GM19351 (cell line): ENCODE measurements around the gene ATG4D.
A peak's percentile ranks its signal among the peaks of the same experiment; 100 is the strongest.

Source experiments
- ATAC-seq: cut with Tn5 transposase; IDR thresholded peaks from one replicate; pipeline ENCODE4 v1.9.1; 2021; ENCODE audit warnings: mild to moderate bottlenecking, moderate library complexity; ENCODE audit not compliant: unreplicated experiment

Gene ATG4D

DNA sequence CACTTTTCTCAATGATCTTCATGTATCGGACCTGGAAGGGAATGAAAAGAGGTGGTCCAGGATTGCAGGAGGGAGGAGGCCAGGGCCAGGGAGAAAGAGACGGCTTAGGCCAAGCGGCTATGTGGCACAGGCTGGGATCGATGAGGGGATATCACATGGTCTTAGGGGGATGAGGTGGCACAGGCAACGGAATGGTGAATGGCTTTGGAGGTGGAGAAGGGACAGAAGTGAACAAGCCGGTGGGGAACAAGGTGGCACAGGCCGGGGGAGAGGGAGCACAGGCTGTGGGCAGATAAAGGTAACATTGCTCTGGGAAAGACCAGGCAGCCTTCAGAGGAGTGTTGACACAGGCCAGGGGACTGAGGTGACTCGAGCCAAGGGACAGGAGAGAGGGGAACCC lies 30.8 kb downstream of the ATG4D start:
- ATAC-seq = no peak

DNA sequence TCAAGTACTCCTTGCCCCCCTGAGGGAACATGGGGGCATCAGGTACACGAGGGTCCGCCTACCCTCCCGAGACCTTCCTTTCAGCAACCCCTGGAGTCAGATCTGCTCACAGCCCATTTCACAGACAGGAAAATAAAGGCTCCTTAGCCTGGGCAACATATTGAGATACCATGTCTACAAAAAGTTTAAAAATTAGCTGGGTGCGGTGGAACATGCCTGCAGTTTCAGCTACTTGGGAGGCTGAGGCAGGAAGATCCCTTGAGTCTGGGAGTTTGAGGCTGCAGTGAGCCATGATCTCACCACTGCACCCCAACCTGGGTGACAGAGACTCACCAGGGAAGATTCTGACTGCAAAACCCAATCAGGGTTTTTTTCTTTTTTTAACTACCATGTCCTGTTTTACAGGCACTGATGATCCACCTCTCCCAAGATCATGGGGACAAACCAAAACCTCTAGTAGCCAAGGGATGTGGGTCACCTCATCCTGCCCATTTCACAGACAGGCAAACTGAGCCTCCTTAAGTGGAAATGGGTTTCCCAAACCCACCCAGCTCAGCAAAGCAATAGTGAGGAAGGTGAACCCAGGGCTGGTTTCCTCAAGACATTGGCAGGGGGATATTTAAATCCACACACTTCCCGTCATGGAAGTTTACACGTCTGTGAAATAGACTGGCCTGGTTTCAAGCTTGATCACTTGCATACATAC lies 31.5 kb downstream of the ATG4D start:
- ATAC-seq = no peak

GRCh38 chr19:10577951-10578350 lies 34.2 kb downstream of the ATG4D start:
- no peak for ATAC-seq

- ATAC-seq = no peak
Measured at GRCh38 chr19:10580979-10581631, 37.4 kb downstream of the ATG4D start.

- ATAC-seq = no peak
Measured at GRCh38 chr19:10582091-10582490, 38.4 kb downstream of the ATG4D start.

GRCh38 chr19:10583036-10583776 lies 39.5 kb downstream of the ATG4D start:
- no peak for ATAC-seq

DNA sequence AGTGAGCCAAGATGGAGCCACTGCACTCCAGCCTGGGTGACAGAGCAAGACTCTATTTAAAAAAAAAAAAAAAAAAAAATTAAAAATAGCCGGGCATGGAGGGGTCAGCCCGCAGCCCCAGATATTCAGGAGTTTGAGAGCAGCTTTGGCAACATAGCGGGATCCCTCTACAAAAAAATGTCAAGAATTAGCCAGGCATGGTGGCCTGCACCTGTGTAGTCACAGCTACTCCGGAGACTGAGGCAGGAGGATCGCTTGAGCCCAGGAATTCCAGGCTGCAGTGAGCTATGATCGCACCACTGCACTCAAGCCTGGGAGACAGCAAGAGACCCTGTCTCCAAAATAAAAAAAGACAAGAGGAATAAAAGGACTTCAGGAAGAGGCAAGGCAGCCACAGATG lies 42.7 kb downstream of the ATG4D start:
- no peak for ATAC-seq

- no peak for ATAC-seq
Measured at GRCh38 chr19:10587022-10587838, 43.5 kb downstream of the ATG4D start, which contains the start of gene AP1M2. Gene AP1M2 (minus strand): TSS chr19:10587312. CDS start chr19:10587231, 81 bp downstream.

- no peak for ATAC-seq
Measured at GRCh38 chr19:10587839-10588150, 44.1 kb downstream of the ATG4D start.

- ATAC-seq = no peak
Measured at GRCh38 chr19:10593148-10593547, 49.4 kb downstream of the ATG4D start.

DNA sequence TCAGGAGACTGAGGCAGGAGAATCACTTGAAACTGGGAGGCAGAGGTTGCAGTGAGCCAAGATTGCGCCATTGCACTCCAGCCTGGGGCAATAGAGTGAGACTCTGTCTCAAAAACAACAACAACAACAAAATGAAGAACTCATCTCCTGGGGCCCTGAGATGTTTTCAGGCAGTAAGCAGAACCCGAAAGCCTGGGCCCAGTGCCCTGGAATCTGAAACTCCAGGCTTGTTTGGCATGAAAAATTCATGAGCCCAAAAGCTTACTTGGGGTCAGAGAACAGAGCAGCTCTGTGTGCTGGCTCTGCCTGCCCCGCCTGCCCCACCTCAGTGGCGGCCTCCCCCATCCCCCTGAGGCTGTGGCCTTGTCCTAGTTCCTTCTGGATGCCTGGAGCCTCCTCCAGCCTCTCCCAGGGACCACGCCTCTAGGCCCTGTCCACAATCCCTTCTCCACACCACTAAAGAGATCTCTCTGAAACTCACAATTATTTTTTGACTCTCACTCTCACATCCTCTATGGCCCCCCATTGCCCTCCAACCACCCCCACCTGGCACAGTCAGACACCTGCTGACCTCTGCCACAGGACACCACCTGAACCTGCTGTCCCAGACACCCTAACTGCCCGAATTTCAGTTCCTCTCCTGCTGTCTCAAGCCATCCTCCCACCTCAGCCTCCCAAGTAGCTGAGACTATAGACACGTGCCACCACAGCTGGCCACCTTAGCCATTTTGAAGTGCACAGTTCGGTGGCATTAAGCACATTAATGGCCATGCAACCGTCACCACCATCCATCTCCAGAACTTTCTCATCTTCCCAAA lies 50.3 kb downstream of the ATG4D start:
- no peak for ATAC-seq

- ATAC-seq = no peak
Measured at GRCh38 chr19:10600149-10600548, 56.4 kb downstream of the ATG4D start.

GRCh38 chr19:10601999-10602329 lies 58.3 kb downstream of the ATG4D start:
- no peak for ATAC-seq

- peak; percentile 60 for ATAC-seq
Measured at GRCh38 chr19:10602330-10603083, 58.8 kb downstream of the ATG4D start.
